Sigmoid colon (tissue), 7 donors: ENCODE measurements around the gene HLA-G. TPM values are rescaled to one million over a fixed set of nuclear protein-coding genes. Genes with fewer than 3 reads are reported as not detected.
A peak's percentile ranks its signal among the peaks of the same experiment; 100 is the strongest.
"Not testable (repeated sequence)": the region's sequence is repeated elsewhere in the genome, so short reads cannot be mapped to it uniquely, and the experiment has no call there.

ENCODE experiments used
- DNase-seq: peaks from one replicate; pipeline ENCODE4 v3.0.0-alpha.2; 2019
- H3K27ac ChIP-seq, 4 donors: fragments of 200-600 bp; sonication (generic); one replicate each; pipeline ENCODE4 v1.5.1; 2016 to 2019; ENCODE audit warnings: mild to moderate bottlenecking in 1 of 4
- H3K27me3 ChIP-seq, 3 donors: fragments of 200-600 bp; sonication (generic); one replicate each; pipeline ENCODE4 v1.5.1; 2019; ENCODE audit warnings: mild to moderate bottlenecking in 1 of 3
- H3K36me3 ChIP-seq, 4 donors: fragments of 200-600 bp; sonication (generic); one replicate each; pipeline ENCODE4 v1.5.1; 2016 to 2019
- H3K4me1 ChIP-seq, 4 donors: fragments of 200-600 bp; sonication (generic); one replicate each; pipeline ENCODE4 v1.5.1; 2017 to 2019
- H3K4me3 ChIP-seq, 4 donors: fragments of 200-600 bp; sonication (generic); one replicate each; pipeline ENCODE4 v1.5.1; 2017 to 2019; ENCODE audit warnings: mild to moderate bottlenecking in 2 of 4, moderate library complexity in 1 of 4
- H3K9me3 ChIP-seq, 4 donors: fragments of 200-600 bp in 3 of 4; sonication (generic) in 3 of 4; one replicate each; pipeline versions ENCODE4 v1.5.1 to v1.6.1; 2013 to 2019
- EP300 ChIP-seq, 4 donors: sonication (generic); formaldehyde crosslinking; IDR thresholded peaks; one replicate each; pipeline ENCODE4 v1.6.1; 2017; ENCODE audit warnings: antibody characterized with exemption in 4 of 4
- POLR2A ChIP-seq, 2 donors: fragments of 450-650 bp; IDR thresholded peaks; one replicate each; pipeline ENCODE4 v1.6.1; 2016; ENCODE audit warnings: antibody characterized with exemption in 2 of 2, mild to moderate bottlenecking in 2 of 2, moderate library complexity in 2 of 2
- POLR2AphosphoS5 ChIP-seq, 4 donors: sonication (generic); formaldehyde crosslinking; IDR thresholded peaks; one replicate each; pipeline ENCODE4 v1.6.1; 2017; ENCODE audit warnings: antibody characterized with exemption in 4 of 4
- WGBS, 2 donors: extraction: QIAGEN DNeasy Blood & Tissue Kit; methylation state at CpG; one replicate each; pipeline ENCODE4 v1.1.7; 2013; 5-methylcytosine and 5-hydroxymethylcytosine counted together
- intact Hi-C: fragments of 100-400 bp; cut with DNase I; formaldehyde crosslinking; loops from one replicate; pipeline ENCODE4 v1.15.1; 2023
- polyA plus RNA-seq, 3 donors: library from polyadenylated mRNA; stranded (reverse); fragments of 200-250 nt; gene quantifications; one replicate each; pipeline ENCODE4 v1.2.3, GENCODE V29; 2013
- total RNA-seq, 4 donors: library from RNA; depleted of rRNA; stranded (reverse); fragments of >200 nt; gene quantifications; one replicate each; pipeline ENCODE4 v1.1.0, GENCODE V29; 2016
- TF ChIP-seq, protein P1 (sequence below), 4 experiments: fragments of 450-650 bp in 3 of 4; fragments of 200-600 bp in 1 of 4; IDR thresholded peaks; one replicate each; pipeline ENCODE4 v1.5.1; 2016 to 2019; ENCODE audit warnings: antibody characterized with exemption in 4 of 4, mild to moderate bottlenecking in 3 of 4, moderate library complexity in 2 of 4
- donor health status: healthy with polysubstance abuse.
- donor health status: Bipolar disorder and iron deficiency.
- donor health status: healthy.

HLA-G gene
- total RNA-seq = not detected
- polyA plus RNA-seq = under 1 TPM in 1 of 3 donors, not detected in 2; 0.09 TPM

DNA sequence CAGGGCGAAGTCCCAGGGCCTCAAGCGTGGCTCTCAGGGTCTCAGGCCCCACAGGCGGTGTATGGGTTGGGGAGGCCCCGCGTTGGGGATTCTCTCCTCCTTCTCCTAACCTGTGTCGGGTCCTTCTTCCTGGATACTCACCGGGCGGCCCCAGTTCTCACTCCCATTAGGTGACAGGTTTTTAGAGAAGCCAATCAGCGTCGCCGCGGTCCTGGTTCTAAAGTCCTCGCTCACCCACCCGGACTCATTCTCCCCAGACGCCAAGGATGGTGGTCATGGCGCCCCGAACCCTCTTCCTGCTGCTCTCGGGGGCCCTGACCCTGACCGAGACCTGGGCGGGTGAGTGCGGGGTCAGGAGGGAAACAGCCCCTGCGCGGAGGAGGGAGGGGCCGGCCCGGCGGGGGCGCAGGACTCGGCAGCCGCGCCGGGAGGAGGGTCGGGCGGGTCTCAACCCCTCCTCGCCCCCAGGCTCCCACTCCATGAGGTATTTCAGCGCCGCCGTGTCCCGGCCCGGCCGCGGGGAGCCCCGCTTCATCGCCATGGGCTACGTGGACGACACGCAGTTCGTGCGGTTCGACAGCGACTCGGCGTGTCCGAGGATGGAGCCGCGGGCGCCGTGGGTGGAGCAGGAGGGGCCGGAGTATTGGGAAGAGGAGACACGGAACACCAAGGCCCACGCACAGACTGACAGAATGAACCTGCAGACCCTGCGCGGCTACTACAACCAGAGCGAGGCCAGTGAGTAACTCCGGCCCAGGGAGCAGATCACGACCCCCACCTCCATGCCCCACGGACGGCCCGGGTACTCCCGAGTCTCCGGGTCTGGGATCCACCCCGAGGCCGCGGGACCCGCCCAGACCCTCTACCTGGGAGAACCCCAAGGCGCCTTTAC lies at the start of gene HLA-G:
HLA-G (plus strand) TSS at position 247 of the 892 bp plus-strand sequence; CDS start at position 267, 20 bp downstream.
- TF ChIP-seq, protein P1, sequence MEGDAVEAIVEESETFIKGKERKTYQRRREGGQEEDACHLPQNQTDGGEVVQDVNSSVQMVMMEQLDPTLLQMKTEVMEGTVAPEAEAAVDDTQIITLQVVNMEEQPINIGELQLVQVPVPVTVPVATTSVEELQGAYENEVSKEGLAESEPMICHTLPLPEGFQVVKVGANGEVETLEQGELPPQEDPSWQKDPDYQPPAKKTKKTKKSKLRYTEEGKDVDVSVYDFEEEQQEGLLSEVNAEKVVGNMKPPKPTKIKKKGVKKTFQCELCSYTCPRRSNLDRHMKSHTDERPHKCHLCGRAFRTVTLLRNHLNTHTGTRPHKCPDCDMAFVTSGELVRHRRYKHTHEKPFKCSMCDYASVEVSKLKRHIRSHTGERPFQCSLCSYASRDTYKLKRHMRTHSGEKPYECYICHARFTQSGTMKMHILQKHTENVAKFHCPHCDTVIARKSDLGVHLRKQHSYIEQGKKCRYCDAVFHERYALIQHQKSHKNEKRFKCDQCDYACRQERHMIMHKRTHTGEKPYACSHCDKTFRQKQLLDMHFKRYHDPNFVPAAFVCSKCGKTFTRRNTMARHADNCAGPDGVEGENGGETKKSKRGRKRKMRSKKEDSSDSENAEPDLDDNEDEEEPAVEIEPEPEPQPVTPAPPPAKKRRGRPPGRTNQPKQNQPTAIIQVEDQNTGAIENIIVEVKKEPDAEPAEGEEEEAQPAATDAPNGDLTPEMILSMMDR (IDR thresholded peaks at IDR 0.05) = no peak
- no peak for TF ChIP-seq EP300 (IDR thresholded peaks at IDR 0.05)
- no peak for TF ChIP-seq POLR2AphosphoS5 (IDR thresholded peaks at IDR 0.05)
- TF ChIP-seq POLR2A (IDR thresholded peaks at IDR 0.05) = no peak
- peaks cover 0 to 51% (median 33%) of the 10 kb centered on the region in 3 donors for H3K27me3 ChIP-seq
- no peak within 1 kb of the TSS for H3K27ac ChIP-seq
- no peaks in the 10 kb centered on the region for H3K9me3 ChIP-seq
- peak within 1 kb of the TSS in 3 of 4 donors; percentile 20 to 32 (median 29) for H3K4me3 ChIP-seq
- WGBS, 2 donors = 8 to 30% methylated on average over 75 of the region's 75 CpGs
- intact Hi-C loops = no loop called here
- H3K4me1 ChIP-seq = peaks cover 0 to 12% (median 11%) of the 10 kb centered on the region in 4 donors
- no peak for DNase-seq
- H3K36me3 ChIP-seq = no peaks in the 10 kb centered on the region

DNA sequence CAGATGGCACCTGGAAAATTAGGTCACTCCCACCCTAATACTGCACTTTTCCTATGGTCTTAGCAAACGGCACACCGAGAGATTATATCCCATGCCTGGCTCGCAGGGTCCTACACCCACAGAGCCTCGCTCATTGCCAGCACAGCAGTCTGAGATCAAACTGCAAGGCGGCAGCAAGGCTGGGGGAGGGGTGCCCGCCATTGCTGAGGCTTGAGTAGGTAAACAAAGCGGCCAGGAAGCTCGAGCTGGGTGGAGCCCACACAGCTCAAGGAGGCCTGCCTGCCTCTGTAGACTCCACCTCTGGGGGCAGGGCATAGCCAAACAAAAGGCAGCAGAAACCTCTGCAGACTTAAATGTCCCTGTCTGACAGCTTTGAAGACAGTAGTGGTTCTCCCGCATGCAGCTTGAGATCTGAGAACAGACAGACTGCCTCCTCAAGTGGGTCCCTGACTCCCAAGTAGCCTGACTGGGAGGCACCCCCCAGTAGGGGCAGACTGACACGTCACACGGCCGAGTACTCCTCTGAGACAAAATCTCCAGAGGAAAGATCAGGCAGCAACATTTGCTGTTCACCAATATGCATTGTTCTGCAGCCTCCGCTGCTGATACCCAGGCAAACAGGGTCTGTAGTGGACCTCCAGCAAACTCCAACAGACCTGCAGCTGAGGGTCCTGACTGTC lies 47.5 kb upstream of the HLA-G start:
- WGBS, 2 donors = 68 to 71% methylated on average over 13 of the region's 13 CpGs

DNA sequence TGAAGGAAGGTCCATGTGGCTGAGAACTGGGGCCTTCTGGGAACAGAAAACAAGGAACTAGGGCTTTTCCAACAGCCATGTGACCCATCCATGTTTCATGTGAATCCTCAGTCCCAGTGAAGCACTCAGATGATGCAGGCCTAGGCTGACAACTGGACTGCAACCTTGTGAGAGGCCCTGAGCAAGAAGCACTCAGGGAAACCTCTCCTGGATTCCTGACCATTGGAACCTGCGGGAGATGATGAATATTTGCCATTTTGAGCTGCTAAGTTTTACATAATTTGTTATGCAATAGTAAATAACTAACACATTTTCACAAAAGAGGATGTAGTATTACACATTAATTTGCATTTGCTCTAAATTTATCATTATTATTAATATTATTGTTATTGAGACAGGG lies 38.4 kb upstream of the HLA-G start:
- Histone ChIP-seq H3K27ac (no peak overlapping the region), H3K9me3 (no peaks in the 10 kb centered on the region), H3K36me3 (no peaks in the 10 kb centered on the region), H3K4me3 (no peak overlapping the region), H3K27me3 (peaks cover 0 to 24% (median 0%) of the 10 kb centered on the region in 3 donors), H3K4me1 (peaks cover 0 to 18% (median 14%) of the 10 kb centered on the region in 4 donors)
- 95 to 97% methylated on average over 1 of the region's 1 CpG for WGBS, 2 donors
- no peak for DNase-seq
- TF ChIP-seq, protein P1 (IDR thresholded peaks at IDR 0.05) = no peak
- no peak for TF ChIP-seq POLR2A (IDR thresholded peaks at IDR 0.05)
- TF ChIP-seq EP300 (IDR thresholded peaks at IDR 0.05) = no peak
- no peak for TF ChIP-seq POLR2AphosphoS5 (IDR thresholded peaks at IDR 0.05)
- intact Hi-C loops = no loop called here

More for the DNA sequence above, 47.5 kb upstream of the HLA-G start:
- intact Hi-C loops, DNase-seq, H3K4me1 ChIP-seq, H3K36me3 ChIP-seq, H3K27ac ChIP-seq, H3K4me3 ChIP-seq, H3K9me3 ChIP-seq: not testable (repeated sequence)
- peaks cover 0 to 14% (median 0%) of the 10 kb centered on the region in 3 donors for H3K27me3 ChIP-seq

DNA sequence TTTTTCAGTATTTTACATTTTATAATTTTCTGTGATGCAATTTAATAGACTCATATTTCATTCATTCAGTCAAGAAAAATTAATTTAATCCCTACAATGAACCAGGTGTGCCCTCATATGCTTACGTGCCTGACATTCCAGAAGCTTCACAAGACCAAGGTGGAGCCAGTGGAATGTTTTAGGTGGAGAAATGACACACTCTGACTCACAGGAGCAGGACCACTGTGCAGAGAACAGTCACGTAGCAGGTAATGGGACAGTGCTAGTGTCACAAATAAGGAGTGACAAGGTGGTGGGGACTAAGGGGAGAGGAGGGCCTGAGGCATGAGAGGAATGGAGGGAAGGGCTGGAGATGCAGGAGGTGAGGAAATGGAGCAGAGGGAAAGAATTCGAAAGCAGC lies 37.0 kb upstream of the HLA-G start:
- TF ChIP-seq POLR2AphosphoS5 (IDR thresholded peaks at IDR 0.05) = no peak
- TF ChIP-seq, protein P1 (IDR thresholded peaks at IDR 0.05) = no peak
- no peak for TF ChIP-seq EP300 (IDR thresholded peaks at IDR 0.05)
- TF ChIP-seq POLR2A (IDR thresholded peaks at IDR 0.05) = no peak
- Histone ChIP-seq H3K27ac (no peak overlapping the region), H3K4me1 (peaks cover 0 to 18% (median 14%) of the 10 kb centered on the region in 4 donors), H3K27me3 (peaks cover 0 to 34% (median 0%) of the 10 kb centered on the region in 3 donors), H3K36me3 (no peaks in the 10 kb centered on the region), H3K4me3 (no peak overlapping the region), H3K9me3 (no peaks in the 10 kb centered on the region)
- intact Hi-C loops = loop anchor here (10.0 kb wide), 1 partner anchor 56 kb away; no protein-coding TSS in a partner anchor
- 85 to 88% methylated on average over 3 of the region's 3 CpGs for WGBS, 2 donors
- DNase-seq = no peak

DNA sequence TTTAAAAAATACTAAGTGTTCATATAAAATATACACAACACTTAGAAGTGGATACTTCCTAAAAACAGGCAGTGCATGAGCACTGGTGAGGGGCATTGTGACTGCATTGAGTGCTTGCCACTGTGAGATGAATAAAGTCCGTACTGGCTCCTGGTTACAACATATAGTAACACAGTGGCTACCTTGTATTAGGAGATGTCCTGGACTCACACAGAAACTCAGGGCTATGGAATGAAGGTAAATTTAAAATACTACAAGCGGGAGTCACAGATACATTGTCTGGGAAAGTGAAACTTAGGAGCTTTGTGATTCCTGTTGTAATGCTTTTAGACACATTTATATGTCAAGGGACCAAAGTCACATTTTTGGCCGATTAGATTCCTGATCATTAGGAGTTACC lies 36.5 kb upstream of the HLA-G start:
- Histone ChIP-seq H3K9me3 (no peaks in the 10 kb centered on the region), H3K27ac (no peak overlapping the region), H3K36me3 (no peaks in the 10 kb centered on the region), H3K4me1 (peaks cover 0 to 18% (median 14%) of the 10 kb centered on the region in 4 donors), H3K27me3 (peaks cover 0 to 34% (median 0%) of the 10 kb centered on the region in 3 donors), H3K4me3 (no peak overlapping the region)
- intact Hi-C loops = loop anchor here (10.0 kb wide), 1 partner anchor 56 kb away; no protein-coding TSS in a partner anchor
- 54 to 59% methylated on average over 3 of the region's 3 CpGs for WGBS, 2 donors
- DNase-seq = no peak
- TF ChIP-seq, protein P1 (IDR thresholded peaks at IDR 0.05) = no peak
- no peak for TF ChIP-seq POLR2AphosphoS5 (IDR thresholded peaks at IDR 0.05)
- no peak for TF ChIP-seq EP300 (IDR thresholded peaks at IDR 0.05)
- TF ChIP-seq POLR2A (IDR thresholded peaks at IDR 0.05) = no peak
